HepG2 (cell line): ENCODE measurements around the gene C11orf86. TPM values are rescaled to one million over a fixed set of nuclear protein-coding genes. Genes with fewer than 3 reads are reported as not detected.

Experiments
- BCL6 ChIP-seq: IDR thresholded peaks from 2 replicates; pipeline ENCODE4 v1.6.1; 2016; ENCODE audit warnings: missing genetic modification reagents, missing compliant biosample characterization
- CBFB ChIP-seq: sonication (generic); formaldehyde crosslinking; IDR thresholded peaks from 2 replicates; pipeline ENCODE4 v1.4.0; 2020; ENCODE audit warnings: missing genetic modification reagents
- CBX2 ChIP-seq, 2 experiments: fragments of 200-600 bp in 1 of 2; sonication (generic); formaldehyde crosslinking in 1 of 2; IDR thresholded peaks; 2 replicates each; pipeline versions ENCODE4 v1.7.0 to v1.8.1; 2018 to 2022; ENCODE audit warnings: low read depth in 2 of 2, low read length in 1 of 2, mild to moderate bottlenecking in 1 of 2, missing genetic modification reagents in 1 of 2
- CHD2 ChIP-seq: IDR thresholded peaks from 2 replicates; pipeline ENCODE4 v1.6.1; 2011; ENCODE audit warnings: low read depth, low read length, improper control_type of control experiment
- FOSL1 ChIP-seq: sonication (generic); formaldehyde crosslinking; IDR thresholded peaks from 2 replicates; pipeline ENCODE4 v1.9.0; 2021; ENCODE audit warnings: missing genetic modification reagents, borderline replicate concordance
- KLF11 ChIP-seq: IDR thresholded peaks from 2 replicates; pipeline ENCODE4 v1.6.1; 2016; ENCODE audit warnings: missing compliant biosample characterization
- KLF16 ChIP-seq, 2 experiments: sonication (generic) in 1 of 2; formaldehyde crosslinking in 1 of 2; IDR thresholded peaks; 2 replicates each; pipeline versions ENCODE4 v1.6.1 to v1.8.0; 2016 to 2023; ENCODE audit warnings: missing genetic modification reagents in 2 of 2, missing compliant biosample characterization in 1 of 2
- KLF6 ChIP-seq: IDR thresholded peaks from 2 replicates; pipeline ENCODE4 v1.8.0; 2016; ENCODE audit warnings: missing biosample characterization, missing genetic modification reagents
- MLX ChIP-seq: IDR thresholded peaks from 2 replicates; pipeline ENCODE4 v1.6.1; 2016
- NCOA5 ChIP-seq: sonication (generic); formaldehyde crosslinking; IDR thresholded peaks from 2 replicates; pipeline ENCODE4 v1.4.0; 2020; ENCODE audit warnings: missing genetic modification reagents
- NR2C2 ChIP-seq: sonication (generic); formaldehyde crosslinking; IDR thresholded peaks from 2 replicates; pipeline ENCODE4 v1.4.0; 2020; ENCODE audit warnings: missing genetic modification reagents, mild to moderate bottlenecking, moderate library complexity, borderline replicate concordance
- PTBP1 ChIP-seq: fragments of 200-400 bp; formaldehyde crosslinking; IDR thresholded peaks from 2 replicates; pipeline ENCODE4 v1.6.1; 2018; ENCODE audit warnings: low read length, low read depth; ENCODE audit not compliant: poor library complexity, severe bottlenecking
- RBM39 ChIP-seq: fragments of 200-400 bp; formaldehyde crosslinking; IDR thresholded peaks from one replicate; pipeline ENCODE4 v1.6.1; 2018; ENCODE audit warnings: antibody characterized with exemption, mild to moderate bottlenecking, low read depth, low read length; ENCODE audit not compliant: poor library complexity, severe bottlenecking
- SMAD3 ChIP-seq: sonication (generic); formaldehyde crosslinking; IDR thresholded peaks from 2 replicates; pipeline ENCODE4 v1.4.0; 2020; ENCODE audit warnings: missing genetic modification reagents
- TARDBP ChIP-seq: sonication (generic); formaldehyde crosslinking; IDR thresholded peaks from 2 replicates; pipeline ENCODE4 v1.8.0; 2022; ENCODE audit warnings: mild to moderate bottlenecking, missing genetic modification reagents
- ZGPAT ChIP-seq: IDR thresholded peaks from 2 replicates; pipeline ENCODE4 v1.6.1; 2016; ENCODE audit warnings: mild to moderate bottlenecking
- ZNF142 ChIP-seq: sonication (generic); formaldehyde crosslinking; IDR thresholded peaks from 2 replicates; pipeline ENCODE4 v1.4.0; 2020; ENCODE audit warnings: missing genetic modification reagents
- ZNF207 ChIP-seq: fragments of 450-650 bp; IDR thresholded peaks from 2 replicates; pipeline ENCODE4 v1.6.1; 2016; ENCODE audit warnings: antibody characterized with exemption, borderline replicate concordance
- ZNF501 ChIP-seq: sonication (generic); formaldehyde crosslinking; IDR thresholded peaks from 2 replicates; pipeline ENCODE4 v1.5.1; 2020; ENCODE audit warnings: mild to moderate bottlenecking, moderate library complexity, missing genetic modification reagents
- ZNF557 ChIP-seq: sonication (generic); formaldehyde crosslinking; IDR thresholded peaks from 2 replicates; pipeline ENCODE4 v1.4.0; 2020; ENCODE audit warnings: missing genetic modification reagents
- ZNF75D ChIP-seq: sonication (generic); formaldehyde crosslinking; IDR thresholded peaks from 2 replicates; pipeline ENCODE4 v1.8.1; 2023; ENCODE audit warnings: missing genetic modification reagents, mild to moderate bottlenecking, borderline replicate concordance
- ZNF780A ChIP-seq: sonication (generic); formaldehyde crosslinking; IDR thresholded peaks from 2 replicates; pipeline ENCODE4 v1.8.0; 2022; ENCODE audit warnings: mild to moderate bottlenecking, missing genetic modification reagents, moderate library complexity
- ZNF891 ChIP-seq: sonication (generic); formaldehyde crosslinking; IDR thresholded peaks from 2 replicates; pipeline ENCODE4 v1.5.0; 2020; ENCODE audit warnings: mild to moderate bottlenecking, missing genetic modification reagents
- polyA plus RNA-seq, 8 experiments: library from polyadenylated mRNA; depleted of rRNA in 3 of 8; stranded (reverse) in 7 of 8; unstranded in 1 of 8; fragments of >200 nt; fragmentation: Illumina TruSeq in 4 of 8; extraction: Trizol in 4 of 8; gene quantifications; 2 replicates each; pipeline versions ENCODE4 v1.2.1 to v1.2.3, GENCODE V29; 2011 to 2016; ENCODE audit warnings: low read depth in 4 of 8, missing spikeins in 1 of 8, mixed read lengths in 1 of 8; ENCODE audit not compliant: insufficient read depth in 1 of 8
- total RNA-seq, 5 experiments: library from RNA; depleted of rRNA; stranded (reverse); fragments of >200 nt; fragmentation: Illumina TruSeq; extraction: Trizol; gene quantifications; 2 replicates each; pipeline ENCODE4 v1.2.3, GENCODE V29; 2016; ENCODE audit warnings: low read depth in 1 of 5

C11orf86 gene
- total and polyA plus RNA-seq, 2 of the 13 experiments (the other 11 are each of a cell fraction or from before 2014, with no cell fraction given), result 0.11 to 0.18 TPM

GRCh38 chr11:66958232-66958955 is 16.7 kb upstream of the C11orf86 start, which contains the start of gene PC (continued):
- TF ChIP-seq ZNF142 (CRISPR knock-in tag) (no peak), NCOA5 (CRISPR knock-in tag) (no peak), FOSL1 (CRISPR knock-in tag) (no peak), CHD2 (peak; percentile 44; the same call in 1 of the 2 replicates), PTBP1 (peak; percentile 88), CBFB (CRISPR knock-in tag) (peak; percentile 80), ZNF75D (CRISPR knock-in tag) (no peak), KLF11 (CRISPR knock-in tag) (peak; percentile 98), ZNF207 (no peak), CBX2 (IDR thresholded peaks at IDR 0.05; ENCODE audit: low read depth, low read length) (no peak), CBX2 (CRISPR knock-in tag; IDR thresholded peaks at IDR 0.05; ENCODE audit: low read depth) (0 out of 2 replicates have a peak, but pooled peaks have one; percentile 54), SMAD3 (CRISPR knock-in tag) (peak; percentile 60; the same call in 1 of the 2 replicates), ZNF501 (CRISPR knock-in tag) (peak; percentile 97), ZNF780A (peak; percentile 93; the same call in 1 of the 2 replicates), BCL6 (peak; percentile 36; the same call in 1 of the 2 replicates), TARDBP (peak; percentile 95), ZNF891 (CRISPR knock-in tag) (peak; percentile 91; the same call in 1 of the 2 replicates), ZNF557 (CRISPR knock-in tag) (no peak), RBM39 (peak; percentile 74), ZGPAT (CRISPR knock-in tag) (peak; percentile 96), MLX (CRISPR knock-in tag) (peak; percentile 85), KLF6 (peak; percentile 72; the same call in 1 of the 2 replicates), NR2C2 (CRISPR knock-in tag) (peak; percentile 71; the same call in 1 of the 2 replicates), KLF16 (CRISPR knock-in tag; IDR thresholded peaks at IDR 0.05) (peak in 1 of 2 experiments; percentile 76; a peak in 1 of 4 replicates)
